GM12891 (cell line): ENCODE data around the gene PCDHGC3.

Experiments
- PAX5 ChIP-seq: IDR thresholded peaks from 2 replicates; pipeline ENCODE4 v1.6.1; 2011; ENCODE audit warnings: low read length, moderate library complexity, mild to moderate bottlenecking; ENCODE audit not compliant: insufficient read depth, severe bottlenecking
- POLR2A ChIP-seq: IDR thresholded peaks from 2 replicates; pipeline ENCODE4 v1.6.1; 2011; ENCODE audit warnings: low read depth, low read length, control low read depth
- POLR2AphosphoS5 ChIP-seq: IDR thresholded peaks from 2 replicates; pipeline ENCODE4 v1.6.1; 2011; ENCODE audit warnings: low read depth, low read length, control low read depth
- SPI1 ChIP-seq: IDR thresholded peaks from 2 replicates; pipeline ENCODE4 v1.6.1; 2011; ENCODE audit warnings: low read depth, low read length, control low read depth
- TAF1 ChIP-seq: IDR thresholded peaks from 2 replicates; pipeline ENCODE4 v1.6.1; 2011; ENCODE audit warnings: low read depth, low read length, control low read depth

- TF ChIP-seq POLR2AphosphoS5 (no peak), POLR2A (no peak), TAF1 (no peak), SPI1 (peak; percentile 9; the same call in 1 of the 2 replicates), PAX5 (no peak)
Observed at GRCh38 chr5:141519605-141520565, 44.1 kb downstream of the PCDHGC3 start.
